IPS-18c (cell line): ENCODE measurements around the gene SRSF9.
"Not testable (repeated sequence)": the region's sequence is repeated elsewhere in the genome, so short reads cannot be mapped to it uniquely, and the experiment has no call there.

ENCODE experiments used
- H3K4me3 ChIP-seq: 2 replicates; pipeline ENCODE4 v1.7.0; 2013; ENCODE audit warnings: low read depth, mild to moderate bottlenecking, low read length, moderate library complexity; ENCODE audit not compliant: insufficient read depth
- H3K9me3 ChIP-seq: one replicate; pipeline ENCODE4 v1.6.1; 2013; ENCODE audit warnings: mild to moderate bottlenecking, low read length, moderate library complexity; ENCODE audit not compliant: control insufficient read depth, insufficient read depth

SRSF9 gene

GRCh38 chr12:120469450-120470149 lies at the start of gene SRSF9:
Gene SRSF9 (minus strand): TSS chr12:120469748. CDS start chr12:120469609, 139 bp downstream.
- Histone ChIP-seq H3K9me3 (no peaks in the 10 kb centered on the region), H3K4me3 (peak within 1 kb of the TSS; percentile 98)

GRCh38 chr12:120519324-120519723 lies 49.8 kb upstream of the SRSF9 start:
- not testable (repeated sequence) for H3K4me3 ChIP-seq, H3K9me3 ChIP-seq

- Histone ChIP-seq H3K9me3 (no peaks in the 10 kb centered on the region), H3K4me3 (no peak overlapping the region)
Measured at GRCh38 chr12:120515496-120515895, 45.9 kb upstream of the SRSF9 start.

GRCh38 chr12:120514002-120514401 lies 44.5 kb upstream of the SRSF9 start:
- H3K9me3 ChIP-seq, result no peaks in the 10 kb centered on the region

GRCh38 chr12:120508537-120508936 lies 39.0 kb upstream of the SRSF9 start:
- Histone ChIP-seq H3K4me3 (no peak overlapping the region), H3K9me3 (no peaks in the 10 kb centered on the region)

More at GRCh38 chr12:120514002-120514401, 44.5 kb upstream of the SRSF9 start:
- H3K4me3 ChIP-seq, result no peak overlapping the region

GRCh38 chr12:120504587-120504986 lies 35.0 kb upstream of the SRSF9 start:
- H3K4me3 ChIP-seq, result no peak overlapping the region
- no peaks in the 10 kb centered on the region for H3K9me3 ChIP-seq

GRCh38 chr12:120500581-120500980 lies 31.0 kb upstream of the SRSF9 start:
- Histone ChIP-seq H3K4me3 (no peak overlapping the region), H3K9me3 (no peaks in the 10 kb centered on the region)

- Histone ChIP-seq H3K9me3 (no peaks in the 10 kb centered on the region), H3K4me3 (no peak overlapping the region)
Measured at GRCh38 chr12:120498870-120499515, 29.4 kb upstream of the SRSF9 start.

- no peaks in the 10 kb centered on the region for H3K9me3 ChIP-seq
- peak overlapping the region; percentile 94 for H3K4me3 ChIP-seq
Measured at GRCh38 chr12:120497524-120498150, 28.1 kb upstream of the SRSF9 start.

GRCh38 chr12:120496413-120497340 lies 27.1 kb upstream of the SRSF9 start:
- peak overlapping the region; percentile 94 for H3K4me3 ChIP-seq
- no peaks in the 10 kb centered on the region for H3K9me3 ChIP-seq

- no peaks in the 10 kb centered on the region for H3K9me3 ChIP-seq
- peak within 1 kb of the TSS; percentile 94 for H3K4me3 ChIP-seq
Measured at GRCh38 chr12:120495731-120496412, 26.3 kb upstream of the SRSF9 start, which contains the start of gene DYNLL1. Gene DYNLL1 (plus strand): TSS chr12:120496113. CDS start chr12:120496422, 309 bp downstream.

- H3K4me3 ChIP-seq, result peak overlapping the region; percentile 94
- no peaks in the 10 kb centered on the region for H3K9me3 ChIP-seq
Measured at GRCh38 chr12:120495186-120495730, 25.7 kb upstream of the SRSF9 start.

- H3K4me3 ChIP-seq, result no peak overlapping the region; the same call in 1 of the 2 replicates
- no peaks in the 10 kb centered on the region for H3K9me3 ChIP-seq
Measured at GRCh38 chr12:120490833-120491512, 21.4 kb upstream of the SRSF9 start.

- Histone ChIP-seq H3K9me3 (no peaks in the 10 kb centered on the region), H3K4me3 (no peak overlapping the region)
Measured at GRCh38 chr12:120490325-120490724, 20.8 kb upstream of the SRSF9 start.

GRCh38 chr12:120489018-120489417 lies 19.5 kb upstream of the SRSF9 start:
- Histone ChIP-seq H3K9me3 (no peaks in the 10 kb centered on the region), H3K4me3 (no peak overlapping the region)
